Endothelial cell of umbilical vein (primary cell): Measurements from ENCODE around the gene CLCN4. TPM values are rescaled to one million over a fixed set of nuclear protein-coding genes. Genes with fewer than 3 reads are reported as not detected.

Experiments used
- BruUV-seq: library from RNA; stranded (reverse); fragments of 400-500 nt; replicated peaks from 2 replicates; lab custom pipeline; 2021; lab: Mats Ljungman, UMichigan
- CTCF ChIA-PET: fragments of 300-600, 350-600 bp; sonication (Branson Sonifier 250); formaldehyde crosslinking; loops from one replicate; lab custom pipeline; 2021; ENCODE audit warnings: antibody characterized with exemption, inconsistent platforms; lab: Charles Lee
- POLR2A ChIA-PET: fragments of 300-600, 350-600 bp; sonication (Branson Sonifier 250); formaldehyde crosslinking; loops from one replicate; lab custom pipeline; 2021; ENCODE audit warnings: antibody characterized with exemption, inconsistent platforms; lab: Charles Lee
- DNase-seq: peaks from one replicate; pipeline ENCODE4 v3.0.0-alpha.2; 2011; ENCODE audit warnings: low read depth, low spot score
- FAIRE-seq: peaks from 2 replicates; lab custom pipeline; 2011; peaks lifted over from hg19 to GRCh38; lab: Jason Lieb, UNC
- H2AFZ ChIP-seq: 2 replicates; pipeline ENCODE4 v1.6.0; 2012; ENCODE audit warnings: low read depth, low read length, control low read depth, inconsistent platforms
- H3K27ac ChIP-seq: 2 replicates; pipeline ENCODE4 v1.5.1; 2011; ENCODE audit warnings: low read depth, mild to moderate bottlenecking, control low read depth, low read length, moderate library complexity; ENCODE audit not compliant: insufficient read depth
- H3K27me3 ChIP-seq, 2 experiments: 2 replicates each; pipeline versions ENCODE4 v1.6.0 to v1.6.1; 2011; ENCODE audit warnings: low read length in 2 of 2, mixed read lengths in 1 of 2; ENCODE audit not compliant: control insufficient read depth in 2 of 2, insufficient read depth in 2 of 2
- H3K36me3 ChIP-seq, 2 experiments: 2 replicates in 1 of 2; 3 replicates in 1 of 2; pipeline ENCODE4 v1.5.1; 2011; ENCODE audit warnings: low read length in 2 of 2, mild to moderate bottlenecking in 1 of 2, moderate library complexity in 1 of 2; ENCODE audit not compliant: control insufficient read depth in 2 of 2, insufficient read depth in 2 of 2; ENCODE audit errors: extremely low read depth in 1 of 2
- H3K4me1 ChIP-seq: 3 replicates; pipeline ENCODE4 v1.5.1; 2011; ENCODE audit warnings: mild to moderate bottlenecking, low read length; ENCODE audit not compliant: control insufficient read depth, insufficient read depth; ENCODE audit errors: extremely low read depth
- H3K4me2 ChIP-seq: 2 replicates; pipeline ENCODE4 v1.6.1; 2011; ENCODE audit warnings: low read length, control low read depth, mixed read lengths; ENCODE audit not compliant: insufficient read depth
- H3K4me3 ChIP-seq, 3 experiments: fragments of 200-600 bp in 1 of 3; sonication (generic), shearing (Covaris generic) in 1 of 3; replicated peaks in 1 of 3; 2 replicates each; pipeline ENCODE4 v1.5.1; 2011 to 2016; ENCODE audit warnings: control low read depth in 3 of 3, low read length in 3 of 3, mild to moderate bottlenecking in 2 of 3, inconsistent platforms in 1 of 3, low read depth in 1 of 3, moderate library complexity in 1 of 3; ENCODE audit not compliant: insufficient read depth in 1 of 3
- H3K79me2 ChIP-seq: 2 replicates; pipeline ENCODE4 v1.6.0; 2012; ENCODE audit warnings: low read length, inconsistent platforms; ENCODE audit not compliant: control insufficient read depth, insufficient read depth
- H3K9ac ChIP-seq: replicated peaks from 2 replicates; pipeline ENCODE3; 2011; ENCODE audit warnings: low read length, control low read depth; ENCODE audit not compliant: insufficient read depth; ENCODE audit errors: extremely low read depth
- H3K9me1 ChIP-seq: replicated peaks from 3 replicates; pipeline ENCODE4 v1.6.0; 2011; ENCODE audit warnings: mild to moderate bottlenecking, low read length; ENCODE audit not compliant: control insufficient read depth, insufficient read depth; ENCODE audit errors: extremely low read depth
- H3K9me3 ChIP-seq: replicated peaks from 2 replicates; pipeline ENCODE4 v1.5.1; 2012; ENCODE audit warnings: low read length, inconsistent platforms; ENCODE audit not compliant: control insufficient read depth, insufficient read depth
- H4K20me1 ChIP-seq: replicated peaks from 2 replicates; pipeline ENCODE3; 2011; ENCODE audit warnings: mild to moderate bottlenecking, low read length; ENCODE audit not compliant: control insufficient read depth, insufficient read depth; ENCODE audit errors: extremely low read depth
- CTCF ChIP-seq, 2 donors: IDR thresholded peaks; 1 replicate in 1 of 2; 2 replicates in 1 of 2; pipeline ENCODE4 v1.5.1; 2011; ENCODE audit warnings: low read length in 2 of 2, mild to moderate bottlenecking in 2 of 2, moderate library complexity in 2 of 2, control low read depth in 1 of 2, inconsistent platforms in 1 of 2, low read depth in 1 of 2; ENCODE audit not compliant: insufficient read depth in 1 of 2; ENCODE audit errors: extremely low read depth in 1 of 2
- EZH2 ChIP-seq: IDR thresholded peaks from 2 replicates; pipeline ENCODE4 v1.6.1; 2012; ENCODE audit warnings: borderline replicate concordance, low read depth, mild to moderate bottlenecking, moderate library complexity, low read length, inconsistent platforms; ENCODE audit not compliant: severe bottlenecking
- FOS ChIP-seq: IDR thresholded peaks from 2 replicates; pipeline ENCODE4 v1.6.1; 2011; ENCODE audit warnings: mild to moderate bottlenecking, low read length, moderate library complexity, borderline replicate concordance; ENCODE audit not compliant: insufficient read depth
- GATA2 ChIP-seq: IDR thresholded peaks from 2 replicates; pipeline ENCODE4 v1.7.0; 2011; ENCODE audit warnings: low read depth, mild to moderate bottlenecking, moderate library complexity, mixed read lengths, low read length; ENCODE audit not compliant: insufficient read length, insufficient read depth
- JUN ChIP-seq: IDR thresholded peaks from 2 replicates; pipeline ENCODE4 v1.6.1; 2011; ENCODE audit warnings: borderline replicate concordance, low read depth; ENCODE audit not compliant: insufficient read length, insufficient read depth
- MYC ChIP-seq: IDR thresholded peaks from one replicate; pipeline ENCODE4 v1.6.1; 2011; ENCODE audit warnings: mild to moderate bottlenecking, low read depth, low read length
- POLR2A ChIP-seq: IDR thresholded peaks from 2 replicates; pipeline ENCODE4 v1.6.1; 2012; ENCODE audit warnings: low read depth, mild to moderate bottlenecking, control low read depth, low read length
- POLR2AphosphoS5 ChIP-seq: IDR thresholded peaks from 2 replicates; pipeline ENCODE4 v1.6.1; 2012; ENCODE audit warnings: low read depth, mild to moderate bottlenecking, control low read depth, low read length, moderate library complexity; ENCODE audit not compliant: insufficient read depth
- dilution Hi-C: fragments of 300-500 bp; cut with MboI; formaldehyde crosslinking; loops from one replicate; pipeline ENCODE4 v1.15.0; 2019; ENCODE audit warnings: low sequenced_read_pairs; ENCODE audit not compliant: extremely low pct_ligation_motif_present
- intact Hi-C: fragments of 100-400 bp; cut with micrococcal nuclease; formaldehyde crosslinking; loops from one replicate; pipeline ENCODE4 v1.10.0; 2022
- polyA plus RNA-seq, 4 experiments: library from polyadenylated mRNA; depleted of rRNA in 3 of 4; stranded (reverse) in 3 of 4; unstranded in 1 of 4; fragments of >200 nt; gene quantifications; 2 replicates each; pipeline versions ENCODE4 v1.2.1 to v1.2.3, GENCODE V29; 2011 to 2012; ENCODE audit warnings: missing spikeins in 1 of 4
- total RNA-seq: library from RNA; stranded (reverse); gene quantifications from 2 replicates; pipeline ENCODE4 v1.2.3, GENCODE V29; 2021
- TF ChIP-seq, protein P1 (sequence below): IDR thresholded peaks from 2 replicates; pipeline ENCODE4 v1.6.1; 2011; ENCODE audit not compliant: insufficient read depth, insufficient read length

CLCN4 gene
- total and polyA plus RNA-seq, 2 donors (not counting 3 experiments of a cell fraction or from before 2014, with no cell fraction given): 7.6 to 19.8 TPM

DNA sequence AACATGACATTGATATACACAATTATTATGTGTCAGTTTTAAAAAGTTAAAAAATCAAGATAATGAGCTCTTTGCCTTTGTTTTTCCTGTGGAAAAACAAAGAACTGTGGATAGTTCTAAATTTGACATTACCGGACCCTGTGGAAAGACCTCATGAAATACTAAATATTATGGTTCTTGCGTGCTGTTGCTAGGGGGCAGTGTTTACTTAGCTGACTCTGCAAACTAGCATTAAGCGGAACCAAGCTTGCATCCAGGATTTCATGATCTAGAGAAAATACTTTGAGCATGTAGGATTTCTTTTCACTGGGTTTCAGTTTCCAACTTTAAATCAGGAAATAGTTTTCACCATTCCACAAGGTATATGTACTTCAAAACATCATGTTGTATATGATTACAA, 33.6 kb downstream of the CLCN4 start:
- no peak overlapping the region for H2AFZ ChIP-seq
- no peaks in the 10 kb centered on the region for H3K9me1 ChIP-seq
- dilution Hi-C loops (no loop called here), intact Hi-C loops (loop anchor here (1.0 kb wide), 4 partner anchors 408 to 910 kb away; no protein-coding TSS in a partner anchor)
- no peaks in the 10 kb centered on the region for H3K36me3 ChIP-seq
- BruUV-seq: no TSS peak
- POLR2A ChIA-PET: no interaction called here
- H3K79me2 ChIP-seq: no peaks in the 10 kb centered on the region
- no peaks in the 10 kb centered on the region for H3K27me3 ChIP-seq
- no peak overlapping the region for H3K4me3 ChIP-seq
- H3K9ac ChIP-seq: peak overlapping the region; percentile 43
- no peaks in the 10 kb centered on the region for H4K20me1 ChIP-seq
- H3K4me2 ChIP-seq: no peak overlapping the region
- H3K9me3 ChIP-seq: no peaks in the 10 kb centered on the region
- H3K4me1 ChIP-seq: peaks cover 4% of the 10 kb centered on the region
- FAIRE-seq (peak; percentile 87), DNase-seq (peak; percentile 58)
- CTCF ChIA-PET: interaction anchor here (0.8 to 5.1 kb wide), 27 partner anchors 9 to 948 kb away, joined by 3 to 103 read pairs (median 8); partner anchors contain the start of gene MID1
- peak overlapping the region; percentile 49 for H3K27ac ChIP-seq
- TF ChIP-seq JUN (no peak), CTCF (IDR thresholded peaks at IDR 0.05; ENCODE audit: extremely low read depth in 1 of 2, insufficient read depth in 1 of 2, low read depth in 1 of 2, low read length in 2 of 2) (peak; percentile 12 to 17)

DNA sequence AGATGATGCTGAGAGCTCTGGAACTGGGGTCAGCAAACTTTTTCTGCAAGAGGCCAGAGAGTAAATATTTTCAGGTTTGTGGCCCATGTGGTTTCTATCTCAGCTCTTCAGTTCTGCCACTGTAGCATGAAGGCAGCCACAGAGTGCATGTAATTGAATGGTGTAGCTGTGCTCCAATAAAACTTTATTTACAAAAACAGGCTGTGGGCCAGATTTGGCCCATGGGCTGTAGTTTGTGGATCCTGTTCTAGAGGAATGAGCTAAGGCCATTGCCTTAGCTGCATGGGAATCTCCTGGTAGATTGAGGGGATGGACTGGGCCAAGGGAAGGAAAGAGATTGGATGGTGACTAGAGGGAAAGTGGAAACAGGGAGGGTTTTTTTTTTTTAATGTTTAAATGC, 36.8 kb downstream of the CLCN4 start:
- H4K20me1 ChIP-seq: no peaks in the 10 kb centered on the region
- H3K27me3 ChIP-seq: no peaks in the 10 kb centered on the region
- no peak overlapping the region for H3K4me3 ChIP-seq
- TF ChIP-seq POLR2AphosphoS5 (no peak), JUN (no peak), GATA2 (no peak), EZH2 (no peak), MYC (no peak), POLR2A (no peak), FOS (no peak), CTCF (IDR thresholded peaks at IDR 0.05; ENCODE audit: extremely low read depth in 1 of 2, insufficient read depth in 1 of 2, low read depth in 1 of 2, low read length in 2 of 2) (no peak)
- TF ChIP-seq, protein P1, sequence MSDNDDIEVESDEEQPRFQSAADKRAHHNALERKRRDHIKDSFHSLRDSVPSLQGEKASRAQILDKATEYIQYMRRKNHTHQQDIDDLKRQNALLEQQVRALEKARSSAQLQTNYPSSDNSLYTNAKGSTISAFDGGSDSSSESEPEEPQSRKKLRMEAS: no peak
- H3K27ac ChIP-seq: no peak overlapping the region
- H3K79me2 ChIP-seq: no peaks in the 10 kb centered on the region
- peaks cover 1% of the 10 kb centered on the region for H3K4me1 ChIP-seq
- ChIA-PET CTCF (interaction anchor here (1.1 to 1.6 kb wide), 3 partner anchors 425 to 907 kb away, joined by 5 to 9 read pairs (median 5); no protein-coding TSS in a partner anchor), POLR2A (no interaction called here)
- no peak overlapping the region for H3K4me2 ChIP-seq
- H3K9me3 ChIP-seq: no peaks in the 10 kb centered on the region
- no peak for DNase-seq
- dilution Hi-C loops (no loop called here), intact Hi-C loops (no loop called here)
- no peak overlapping the region for H2AFZ ChIP-seq
- H3K36me3 ChIP-seq: no peaks in the 10 kb centered on the region
- FAIRE-seq: no peak
- BruUV-seq: no TSS peak
- H3K9ac ChIP-seq: no peak overlapping the region
- H3K9me1 ChIP-seq: no peaks in the 10 kb centered on the region
